Measurements from ENCODE around the gene DOCK2. TPM values are rescaled to one million over a fixed set of nuclear protein-coding genes. Genes with fewer than 3 reads are reported as not detected.

Gene DOCK2
- total RNA-seq, 1 experiment from 2014 or later: 0.42 TPM

DNA sequence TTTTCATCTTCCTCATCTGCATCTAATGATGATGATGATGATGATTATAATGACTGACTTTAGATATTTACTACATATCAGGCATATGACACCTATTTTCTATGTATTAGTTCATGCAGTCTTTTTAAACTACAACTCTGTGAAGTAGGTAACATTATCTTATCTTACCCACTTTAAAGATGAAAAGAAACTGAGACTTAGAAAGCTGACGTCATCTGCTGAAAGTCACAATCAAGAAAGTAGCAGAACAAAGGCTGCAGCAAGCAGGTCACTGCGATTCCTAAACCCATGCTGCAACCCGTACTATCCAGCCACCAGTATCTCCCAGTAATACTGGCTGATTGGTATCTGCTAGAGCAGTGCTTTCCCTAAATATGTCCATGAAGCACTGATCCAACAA is 383.3 kb downstream of the DOCK2 start:
- POLR2A ChIA-PET: no interaction called here
- CTCF ChIA-PET: no interaction called here
- no peaks in the 10 kb centered on the region for H3K9me3 Mint-ChIP-seq (ENCODE audit: unreplicated experiment)
- TF ChIP-seq, protein P1, sequence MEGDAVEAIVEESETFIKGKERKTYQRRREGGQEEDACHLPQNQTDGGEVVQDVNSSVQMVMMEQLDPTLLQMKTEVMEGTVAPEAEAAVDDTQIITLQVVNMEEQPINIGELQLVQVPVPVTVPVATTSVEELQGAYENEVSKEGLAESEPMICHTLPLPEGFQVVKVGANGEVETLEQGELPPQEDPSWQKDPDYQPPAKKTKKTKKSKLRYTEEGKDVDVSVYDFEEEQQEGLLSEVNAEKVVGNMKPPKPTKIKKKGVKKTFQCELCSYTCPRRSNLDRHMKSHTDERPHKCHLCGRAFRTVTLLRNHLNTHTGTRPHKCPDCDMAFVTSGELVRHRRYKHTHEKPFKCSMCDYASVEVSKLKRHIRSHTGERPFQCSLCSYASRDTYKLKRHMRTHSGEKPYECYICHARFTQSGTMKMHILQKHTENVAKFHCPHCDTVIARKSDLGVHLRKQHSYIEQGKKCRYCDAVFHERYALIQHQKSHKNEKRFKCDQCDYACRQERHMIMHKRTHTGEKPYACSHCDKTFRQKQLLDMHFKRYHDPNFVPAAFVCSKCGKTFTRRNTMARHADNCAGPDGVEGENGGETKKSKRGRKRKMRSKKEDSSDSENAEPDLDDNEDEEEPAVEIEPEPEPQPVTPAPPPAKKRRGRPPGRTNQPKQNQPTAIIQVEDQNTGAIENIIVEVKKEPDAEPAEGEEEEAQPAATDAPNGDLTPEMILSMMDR (IDR thresholded peaks at IDR 0.05; ENCODE audit: unreplicated experiment): no peak
- no peak overlapping the region for H3K4me3 Mint-ChIP-seq (ENCODE audit: unreplicated experiment)
- no peaks in the 10 kb centered on the region for H3K4me1 Mint-ChIP-seq (ENCODE audit: insufficient read depth, unreplicated experiment)
- H3K27ac Mint-ChIP-seq (ENCODE audit: low read depth, unreplicated experiment): no peak overlapping the region
- BruUV-seq (replicated peaks): no TSS peak
- intact Hi-C loops (cut with micrococcal nuclease): no loop called here
- H3K36me3 Mint-ChIP-seq (ENCODE audit: insufficient read depth, unreplicated experiment): no peaks in the 10 kb centered on the region
- DNase-seq (ENCODE audit: unreplicated experiment): no peak
- H3K27me3 Mint-ChIP-seq (ENCODE audit: insufficient read depth, unreplicated experiment): peaks cover 19% of the 10 kb centered on the region

DNA sequence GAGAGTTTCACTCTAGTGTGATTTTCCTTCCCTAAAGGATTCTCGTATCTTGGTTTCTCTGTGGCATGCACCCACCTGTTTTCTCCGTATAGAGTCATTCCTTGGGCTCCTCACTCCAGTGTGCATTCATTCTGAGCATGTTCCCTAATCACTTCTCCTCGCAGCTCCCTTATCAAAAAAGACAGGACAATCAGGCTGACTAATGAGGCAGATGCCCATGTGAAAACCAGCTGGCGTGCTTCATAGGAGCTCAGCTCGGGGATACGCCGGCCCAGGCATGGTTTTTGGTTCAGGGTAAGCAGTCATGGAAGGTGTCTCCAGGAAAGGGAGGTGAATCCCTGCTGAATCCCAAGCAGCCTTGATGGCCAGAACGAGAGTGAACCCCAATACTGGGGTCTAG is 384.4 kb downstream of the DOCK2 start:
- Mint-ChIP-seq H3K9me3 (ENCODE audit: unreplicated experiment) (no peaks in the 10 kb centered on the region), H3K4me3 (ENCODE audit: unreplicated experiment) (no peak overlapping the region), H3K36me3 (ENCODE audit: insufficient read depth, unreplicated experiment) (no peaks in the 10 kb centered on the region), H3K4me1 (ENCODE audit: insufficient read depth, unreplicated experiment) (no peaks in the 10 kb centered on the region), H3K27ac (ENCODE audit: low read depth, unreplicated experiment) (no peak overlapping the region), H3K27me3 (ENCODE audit: insufficient read depth, unreplicated experiment) (peaks cover 11% of the 10 kb centered on the region)
- ChIA-PET CTCF (interaction anchor here (0.6 to 1.0 kb wide), 3 partner anchors 28 to 163 kb away, joined by 3 read pairs; partner anchors contain the start of gene INSYN2B), POLR2A (no interaction called here)
- intact Hi-C loops (cut with micrococcal nuclease): no loop called here
- no TSS peak for BruUV-seq (replicated peaks)
- no peak for DNase-seq (ENCODE audit: unreplicated experiment)
- TF ChIP-seq, protein P1 (IDR thresholded peaks at IDR 0.05; ENCODE audit: unreplicated experiment): no peak

DNA sequence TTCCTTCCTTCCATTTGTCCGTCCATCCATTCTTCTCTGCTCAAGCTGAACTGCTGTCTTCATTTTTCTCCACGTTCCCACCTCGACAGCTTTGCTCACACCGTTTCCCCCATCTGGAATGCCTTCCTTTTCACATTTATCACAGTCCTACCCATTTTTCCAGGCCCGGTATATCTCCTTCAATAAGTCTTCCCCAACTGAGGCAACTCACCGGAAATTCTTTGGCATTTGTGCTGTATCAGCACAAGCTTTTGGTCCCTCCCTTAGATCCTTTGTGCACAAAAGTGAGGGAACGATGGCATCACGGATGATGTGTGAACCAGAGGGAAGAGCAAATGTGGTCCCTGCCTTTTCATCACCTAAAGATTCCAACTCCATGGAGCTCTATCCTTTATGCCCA is 388.8 kb downstream of the DOCK2 start:
- Mint-ChIP-seq H3K27ac (ENCODE audit: low read depth, unreplicated experiment) (no peak overlapping the region), H3K36me3 (ENCODE audit: insufficient read depth, unreplicated experiment) (no peaks in the 10 kb centered on the region), H3K9me3 (ENCODE audit: unreplicated experiment) (no peaks in the 10 kb centered on the region), H3K27me3 (ENCODE audit: insufficient read depth, unreplicated experiment) (no peaks in the 10 kb centered on the region), H3K4me3 (ENCODE audit: unreplicated experiment) (no peak overlapping the region), H3K4me1 (ENCODE audit: insufficient read depth, unreplicated experiment) (no peaks in the 10 kb centered on the region)
- no peak for DNase-seq (ENCODE audit: unreplicated experiment)
- TF ChIP-seq, protein P1 (IDR thresholded peaks at IDR 0.05; ENCODE audit: unreplicated experiment): no peak
- ChIA-PET POLR2A (no interaction called here), CTCF (interaction anchor here (1.0 to 1.5 kb wide), 2 partner anchors 45 to 46 kb away, joined by 4 read pairs; partner anchors contain the start of gene INSYN2B)
- intact Hi-C loops (cut with micrococcal nuclease): no loop called here
- BruUV-seq (replicated peaks): no TSS peak

DNA sequence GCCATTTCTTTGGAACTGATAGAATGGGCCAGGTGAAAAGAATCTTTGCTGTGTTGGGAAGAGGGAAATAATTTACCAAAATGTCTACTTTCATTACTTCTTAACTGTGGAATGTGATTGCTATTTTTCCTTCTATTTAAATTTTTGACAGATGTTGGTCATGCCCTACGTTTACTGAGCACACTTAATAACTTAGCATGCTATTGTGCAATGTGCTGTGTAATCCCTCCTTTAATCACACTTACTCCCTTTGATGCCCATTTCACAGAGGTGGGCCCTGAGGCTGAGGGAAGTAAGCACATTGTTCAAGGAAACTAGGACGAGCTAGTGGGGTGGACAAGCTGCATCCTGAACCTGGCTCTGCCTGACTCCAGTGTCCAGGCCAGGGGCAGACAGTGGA is 391.0 kb downstream of the DOCK2 start:
- CTCF ChIA-PET: interaction anchor here (0.6 kb wide), 2 partner anchors 13 to 73 kb away, joined by 3 read pairs; no protein-coding TSS in a partner anchor
- Mint-ChIP-seq H3K4me1 (ENCODE audit: insufficient read depth, unreplicated experiment) (no peaks in the 10 kb centered on the region), H3K36me3 (ENCODE audit: insufficient read depth, unreplicated experiment) (no peaks in the 10 kb centered on the region), H3K4me3 (ENCODE audit: unreplicated experiment) (no peak overlapping the region), H3K27ac (ENCODE audit: low read depth, unreplicated experiment) (no peak overlapping the region), H3K9me3 (ENCODE audit: unreplicated experiment) (no peaks in the 10 kb centered on the region), H3K27me3 (ENCODE audit: insufficient read depth, unreplicated experiment) (no peaks in the 10 kb centered on the region)
- no peak for DNase-seq (ENCODE audit: unreplicated experiment)
- TF ChIP-seq, protein P1 (IDR thresholded peaks at IDR 0.05; ENCODE audit: unreplicated experiment): no peak
- no TSS peak for BruUV-seq (replicated peaks)
- POLR2A ChIA-PET: no interaction called here
- intact Hi-C loops (cut with micrococcal nuclease): no loop called here
